HCT116 (cell line): ENCODE results near the gene AMBRA1. TPM values are rescaled to one million over a fixed set of nuclear protein-coding genes. Genes with fewer than 3 reads are reported as not detected.

Experiments used
- ATAC-seq: fragments of 200-7000 bp; cut with Tn5 transposase; 2 replicates; pipeline ENCODE4 v1.9.1; 2020; ENCODE audit warnings: mild to moderate bottlenecking, moderate library complexity
- BruUV-seq: library from RNA; stranded (reverse); fragments of 400-500 nt; replicated peaks from 2 replicates; lab custom pipeline; 2021; lab: Mats Ljungman, UMichigan
- CTCF ChIA-PET: fragments of 300-600 bp; sonication (Branson Sonifier 250); formaldehyde crosslinking; loops from one replicate; lab custom pipeline; 2021; ENCODE audit warnings: antibody characterized with exemption; lab: Charles Lee
- POLR2A ChIA-PET: fragments of 300-600, 350-600 bp; sonication (Branson Sonifier 250); formaldehyde crosslinking; loops from one replicate; lab custom pipeline; 2021; ENCODE audit warnings: antibody characterized with exemption; lab: Charles Lee
- RAD21 ChIA-PET, 2 experiments: fragments of 300-600 bp; sonication (Branson Sonifier 250); formaldehyde crosslinking; loops; one replicate each; lab custom pipeline; 2023; ENCODE audit warnings: low total read pairs in 2 of 2; ENCODE audit not compliant: uncharacterized antibody in 2 of 2, unreplicated experiment in 2 of 2, low non-redundant PET in 1 of 2; lab: Charles Lee
- DNase-seq: peaks from one replicate; pipeline ENCODE4 v3.0.0-alpha.2; 2010; ENCODE audit warnings: low read depth, low spot score
- H2AFZ ChIP-seq: fragments of 200-600 bp; shearing (Covaris generic), sonication (generic); 2 replicates; pipeline ENCODE4 v1.6.1; 2017; ENCODE audit warnings: low read depth, mixed run types, mixed read lengths, antibody characterized with exemption, low read length; ENCODE audit not compliant: poor library complexity, severe bottlenecking
- H3K27ac ChIP-seq: 2 replicates; pipeline ENCODE4 v1.5.1; 2012; ENCODE audit warnings: low read depth, low read length
- H3K27me3 ChIP-seq: fragments of 200-600 bp; sonication (generic); 2 replicates; pipeline ENCODE4 v1.6.1; 2016; ENCODE audit warnings: mixed run types, low read length, mixed read lengths; ENCODE audit not compliant: insufficient read depth
- H3K36me3 ChIP-seq, 2 experiments: fragments of 200-500 bp in 1 of 2; fragments of 200-600 bp in 1 of 2; sonication (Bioruptor generic) in 1 of 2; sonication (generic) in 1 of 2; 2 replicates each; pipeline versions ENCODE4 v1.5.1 to v1.6.1; 2014 to 2016; ENCODE audit warnings: low read length in 2 of 2, inconsistent platforms in 1 of 2, mixed read lengths in 1 of 2, mixed run types in 1 of 2; ENCODE audit not compliant: insufficient read depth in 2 of 2, control insufficient read depth in 1 of 2
- H3K4me1 ChIP-seq, 2 experiments: fragments of 200-600 bp in 1 of 2; sonication (generic) in 1 of 2; 2 replicates each; pipeline versions ENCODE4 v1.5.1 to v1.6.1; 2012 to 2017; ENCODE audit warnings: low read length in 2 of 2, inconsistent platforms in 1 of 2, mild to moderate bottlenecking in 1 of 2, mixed read lengths in 1 of 2, mixed run types in 1 of 2, moderate library complexity in 1 of 2; ENCODE audit not compliant: insufficient read depth in 2 of 2, control insufficient read depth in 1 of 2
- H3K4me2 ChIP-seq: fragments of 200-600 bp; sonication (generic); 2 replicates; pipeline ENCODE4 v1.6.1; 2017; ENCODE audit warnings: mixed run types, low read length, mixed read lengths
- H3K4me3 ChIP-seq, 2 experiments: fragments of 200-600 bp in 1 of 2; sonication (generic) in 1 of 2; replicated peaks in 1 of 2; 2 replicates each; pipeline ENCODE4 v1.5.1; 2011 to 2016; ENCODE audit warnings: low read length in 2 of 2, control low read depth in 1 of 2, low read depth in 1 of 2, mild to moderate bottlenecking in 1 of 2, mixed read lengths in 1 of 2, mixed run types in 1 of 2
- H3K79me2 ChIP-seq: fragments of 200-600 bp; sonication (generic); 2 replicates; pipeline ENCODE4 v1.6.1; 2017; ENCODE audit warnings: mild to moderate bottlenecking, mixed run types, low read length, moderate library complexity, mixed read lengths; ENCODE audit not compliant: insufficient read depth
- H3K9ac ChIP-seq: fragments of 200-600 bp; sonication (generic); 2 replicates; pipeline ENCODE4 v1.6.1; 2016; ENCODE audit warnings: low read length, mixed read lengths
- H3K9me2 ChIP-seq: fragments of 200-600 bp; sonication (generic), shearing (Covaris generic); 2 replicates; pipeline ENCODE4 v1.6.1; 2017; ENCODE audit warnings: mixed run types, mild to moderate bottlenecking, moderate library complexity; ENCODE audit not compliant: insufficient read depth
- H3K9me3 ChIP-seq, 2 experiments: fragments of 200-500 bp in 1 of 2; fragments of 200-600 bp in 1 of 2; sonication (Bioruptor generic) in 1 of 2; sonication (generic) in 1 of 2; 2 replicates each; pipeline ENCODE4 v1.6.1; 2014 to 2017; ENCODE audit warnings: low read length in 2 of 2, mixed read lengths in 2 of 2, inconsistent platforms in 1 of 2, low read depth in 1 of 2, mild to moderate bottlenecking in 1 of 2, mixed run types in 1 of 2, moderate library complexity in 1 of 2; ENCODE audit not compliant: control insufficient read depth in 1 of 2, insufficient read depth in 1 of 2
- H4K20me1 ChIP-seq: fragments of 200-600 bp; sonication (generic), shearing (Covaris generic); 2 replicates; pipeline ENCODE4 v1.6.1; 2017; ENCODE audit warnings: mixed run types, mild to moderate bottlenecking, moderate library complexity; ENCODE audit not compliant: insufficient read depth
- CEBPB ChIP-seq: IDR thresholded peaks from 2 replicates; pipeline ENCODE4 v1.6.1; 2012; ENCODE audit warnings: low read depth
- ELF1 ChIP-seq: IDR thresholded peaks from 2 replicates; pipeline ENCODE4 v1.6.1; 2012; ENCODE audit warnings: low read depth, borderline replicate concordance
- POLR2A ChIP-seq: IDR thresholded peaks from 2 replicates; pipeline ENCODE4 v1.7.0; 2011; ENCODE audit warnings: borderline replicate concordance; ENCODE audit not compliant: insufficient read depth, insufficient read length; ENCODE audit errors: extremely low read depth
- YY1 ChIP-seq: IDR thresholded peaks from 2 replicates; pipeline ENCODE4 v1.6.1; 2011; ENCODE audit warnings: low read length, low read depth, moderate library complexity, mild to moderate bottlenecking; ENCODE audit not compliant: insufficient replicate concordance; ENCODE audit errors: extremely low read depth
- ZNF274 ChIP-seq: fragments of 200-500 bp; sonication (Bioruptor generic); IDR thresholded peaks from 2 replicates; pipeline ENCODE4 v1.6.1; 2014; ENCODE audit warnings: mild to moderate bottlenecking, low read depth, low read length, inconsistent platforms
- intact Hi-C: fragments of 100-400 bp; cut with micrococcal nuclease; formaldehyde crosslinking; loops from 2 replicates; pipeline ENCODE4 v1.10.0; 2022
- total RNA-seq: library from RNA; stranded (reverse); gene quantifications from one replicate; pipeline ENCODE4 v1.2.1, GENCODE V29; 2021; ENCODE audit not compliant: unreplicated experiment
- TF ChIP-seq, protein P1 (sequence below): IDR thresholded peaks from 2 replicates; pipeline ENCODE4 v1.6.1; 2012; ENCODE audit warnings: low read depth
- TF ChIP-seq, protein P2 (sequence below): IDR thresholded peaks from 2 replicates; pipeline ENCODE4 v1.6.1; 2011; ENCODE audit warnings: mild to moderate bottlenecking, low read length, moderate library complexity; ENCODE audit not compliant: insufficient replicate concordance; ENCODE audit errors: extremely low read depth

AMBRA1 gene
- total RNA-seq, 1 experiment from 2014 or later: 22.7 TPM

- no TSS peak for BruUV-seq
- intact Hi-C loops: no loop called here
- Histone ChIP-seq H3K9me3 (no peaks in the 10 kb centered on the region), H3K4me3 (no peak overlapping the region), H3K36me3 (no peaks in the 10 kb centered on the region), H2AFZ (no peak overlapping the region), H3K27me3 (no peaks in the 10 kb centered on the region), H3K4me1 (peaks cover 20 to 40% of the 10 kb centered on the region in 2 experiments), H3K27ac (peak overlapping the region; percentile 47; the same call in 1 of the 2 replicates), H4K20me1 (no peaks in the 10 kb centered on the region), H3K4me2 (no peak overlapping the region), H3K9me2 (no peaks in the 10 kb centered on the region), H3K9ac (no peak overlapping the region), H3K79me2 (peaks cover 63% of the 10 kb centered on the region)
- RAD21 ChIA-PET: no interaction called here
- POLR2A ChIA-PET: interaction anchor here (0.8 kb wide), 1 partner anchor 118 kb away, joined by 3 read pairs; no protein-coding TSS in a partner anchor
- no peak for DNase-seq
- TF ChIP-seq CEBPB: no peak
- TF ChIP-seq ELF1: no peak
- TF ChIP-seq ZNF274: no peak
- TF ChIP-seq, protein P1, sequence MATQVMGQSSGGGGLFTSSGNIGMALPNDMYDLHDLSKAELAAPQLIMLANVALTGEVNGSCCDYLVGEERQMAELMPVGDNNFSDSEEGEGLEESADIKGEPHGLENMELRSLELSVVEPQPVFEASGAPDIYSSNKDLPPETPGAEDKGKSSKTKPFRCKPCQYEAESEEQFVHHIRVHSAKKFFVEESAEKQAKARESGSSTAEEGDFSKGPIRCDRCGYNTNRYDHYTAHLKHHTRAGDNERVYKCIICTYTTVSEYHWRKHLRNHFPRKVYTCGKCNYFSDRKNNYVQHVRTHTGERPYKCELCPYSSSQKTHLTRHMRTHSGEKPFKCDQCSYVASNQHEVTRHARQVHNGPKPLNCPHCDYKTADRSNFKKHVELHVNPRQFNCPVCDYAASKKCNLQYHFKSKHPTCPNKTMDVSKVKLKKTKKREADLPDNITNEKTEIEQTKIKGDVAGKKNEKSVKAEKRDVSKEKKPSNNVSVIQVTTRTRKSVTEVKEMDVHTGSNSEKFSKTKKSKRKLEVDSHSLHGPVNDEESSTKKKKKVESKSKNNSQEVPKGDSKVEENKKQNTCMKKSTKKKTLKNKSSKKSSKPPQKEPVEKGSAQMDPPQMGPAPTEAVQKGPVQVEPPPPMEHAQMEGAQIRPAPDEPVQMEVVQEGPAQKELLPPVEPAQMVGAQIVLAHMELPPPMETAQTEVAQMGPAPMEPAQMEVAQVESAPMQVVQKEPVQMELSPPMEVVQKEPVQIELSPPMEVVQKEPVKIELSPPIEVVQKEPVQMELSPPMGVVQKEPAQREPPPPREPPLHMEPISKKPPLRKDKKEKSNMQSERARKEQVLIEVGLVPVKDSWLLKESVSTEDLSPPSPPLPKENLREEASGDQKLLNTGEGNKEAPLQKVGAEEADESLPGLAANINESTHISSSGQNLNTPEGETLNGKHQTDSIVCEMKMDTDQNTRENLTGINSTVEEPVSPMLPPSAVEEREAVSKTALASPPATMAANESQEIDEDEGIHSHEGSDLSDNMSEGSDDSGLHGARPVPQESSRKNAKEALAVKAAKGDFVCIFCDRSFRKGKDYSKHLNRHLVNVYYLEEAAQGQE: no peak
- no peak for TF ChIP-seq POLR2A
- TF ChIP-seq, protein P2, sequence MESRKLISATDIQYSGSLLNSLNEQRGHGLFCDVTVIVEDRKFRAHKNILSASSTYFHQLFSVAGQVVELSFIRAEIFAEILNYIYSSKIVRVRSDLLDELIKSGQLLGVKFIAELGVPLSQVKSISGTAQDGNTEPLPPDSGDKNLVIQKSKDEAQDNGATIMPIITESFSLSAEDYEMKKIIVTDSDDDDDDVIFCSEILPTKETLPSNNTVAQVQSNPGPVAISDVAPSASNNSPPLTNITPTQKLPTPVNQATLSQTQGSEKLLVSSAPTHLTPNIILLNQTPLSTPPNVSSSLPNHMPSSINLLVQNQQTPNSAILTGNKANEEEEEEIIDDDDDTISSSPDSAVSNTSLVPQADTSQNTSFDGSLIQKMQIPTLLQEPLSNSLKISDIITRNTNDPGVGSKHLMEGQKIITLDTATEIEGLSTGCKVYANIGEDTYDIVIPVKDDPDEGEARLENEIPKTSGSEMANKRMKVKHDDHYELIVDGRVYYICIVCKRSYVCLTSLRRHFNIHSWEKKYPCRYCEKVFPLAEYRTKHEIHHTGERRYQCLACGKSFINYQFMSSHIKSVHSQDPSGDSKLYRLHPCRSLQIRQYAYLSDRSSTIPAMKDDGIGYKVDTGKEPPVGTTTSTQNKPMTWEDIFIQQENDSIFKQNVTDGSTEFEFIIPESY: no peak
- TF ChIP-seq YY1: no peak
- ATAC-seq: no peak
- CTCF ChIA-PET: interaction anchor here (2.2 to 2.5 kb wide), 2 partner anchors 9 to 22 kb away, joined by 6 to 10 read pairs; no protein-coding TSS in a partner anchor
Measured at GRCh38 chr11:46361283-46362155, 232.3 kb downstream of the AMBRA1 start.
